ENCODE measurements around the gene CCDC102B.
"Not testable (repeated sequence)": the region's sequence is repeated elsewhere in the genome, so short reads cannot be mapped to it uniquely, and the experiment has no call there.

Gene CCDC102B

DNA sequence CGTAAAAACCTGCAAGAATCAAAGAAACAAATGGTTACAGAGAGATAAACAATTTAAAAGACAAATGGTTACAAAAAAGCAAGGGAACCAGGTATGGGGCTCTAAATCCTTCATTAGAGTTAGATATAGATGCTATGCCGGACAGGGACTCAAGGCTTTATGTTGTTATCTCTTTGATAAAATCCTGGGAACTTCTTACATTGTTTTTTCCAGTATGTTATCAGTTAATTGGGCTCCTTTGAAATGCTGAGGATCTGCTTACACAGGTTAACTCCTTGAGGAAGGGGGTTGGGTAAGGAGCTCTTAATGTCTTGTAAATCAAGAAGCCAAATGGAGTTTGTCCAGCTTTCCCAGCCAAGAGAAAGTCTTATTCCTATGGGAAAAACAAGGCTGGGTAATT, 146.0 kb downstream of the CCDC102B start:
- not testable (repeated sequence) for H3K4ac ChIP-seq (ENCODE audit: low read depth, low read length); H3K23ac ChIP-seq (ENCODE audit: low read length); H3K27ac ChIP-seq (ENCODE audit: low read depth, low read length); H3K9ac ChIP-seq (ENCODE audit: low read length); H2BK120ac ChIP-seq (ENCODE audit: insufficient read depth, low read length, poor library complexity); H4K91ac ChIP-seq (ENCODE audit: low read depth, low read length); H3K36me3 ChIP-seq (ENCODE audit: control insufficient read depth in 1 of 2, insufficient read depth in 2 of 2, low read length in 2 of 2); H3K18ac ChIP-seq (ENCODE audit: low read length); H2AK5ac ChIP-seq (ENCODE audit: low read length); H3K4me1 ChIP-seq (ENCODE audit: control insufficient read depth in 1 of 2, insufficient read depth in 2 of 2, low read length in 2 of 2); H3K79me1 ChIP-seq (ENCODE audit: low read length); H4K12ac ChIP-seq (ENCODE audit: low read depth, low read length); H3K4me3 ChIP-seq (ENCODE audit: low read depth, low read length); H3K27me3 ChIP-seq (ENCODE audit: insufficient read depth, low read length); H2BK5ac ChIP-seq (ENCODE audit: low read depth, low read length, poor library complexity); H3K79me2 ChIP-seq (ENCODE audit: control insufficient read depth, insufficient read depth, low read length, poor library complexity); H3K4me2 ChIP-seq (ENCODE audit: low read length); H2AFZ ChIP-seq (ENCODE audit: insufficient read depth, low read length, poor library complexity); H3K14ac ChIP-seq (ENCODE audit: low read length); H4K8ac ChIP-seq (ENCODE audit: low read depth, low read length); DNase-seq; H3K9me3 ChIP-seq (ENCODE audit: insufficient read depth, low read depth, low read length); H2BK12ac ChIP-seq (ENCODE audit: low read length)
- WGBS (ENCODE audit: extremely low coverage, insufficient coverage, insufficient read length): no CpG with 5 or more reads among the region's 2 CpGs

DNA sequence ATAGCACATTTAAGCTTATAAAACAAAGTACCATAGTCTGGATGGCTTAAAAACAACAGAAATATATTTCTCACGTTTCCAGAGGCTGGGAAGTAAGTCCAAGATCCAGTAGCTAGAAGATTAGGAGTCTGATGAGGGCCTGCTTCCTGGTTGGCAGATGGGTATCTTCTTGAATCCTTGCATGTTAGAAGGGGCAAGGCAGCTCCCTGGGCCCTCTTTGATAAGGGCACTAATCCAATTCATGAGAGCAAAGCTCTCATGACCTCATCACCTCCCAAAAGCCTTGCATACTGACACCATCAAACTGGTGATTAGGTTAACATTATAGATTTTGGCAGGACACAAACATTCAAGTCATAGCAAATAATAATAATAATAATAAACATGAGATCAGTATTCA, 146.4 kb downstream of the CCDC102B start:
- H3K9ac ChIP-seq (ENCODE audit: low read length): no peak overlapping the region
- WGBS (ENCODE audit: extremely low coverage, insufficient coverage, insufficient read length): no CpG with 5 or more reads among the region's 1 CpG
- H3K36me3 ChIP-seq (ENCODE audit: control insufficient read depth in 1 of 2, insufficient read depth in 2 of 2, low read length in 2 of 2): no peaks in the 10 kb centered on the region
- no peak overlapping the region for H4K12ac ChIP-seq (ENCODE audit: low read depth, low read length)
- no peak overlapping the region for H3K4me2 ChIP-seq (ENCODE audit: low read length)
- H2AK5ac ChIP-seq (ENCODE audit: low read length): no peak overlapping the region
- H4K8ac ChIP-seq (ENCODE audit: low read depth, low read length): no peak overlapping the region
- no peak overlapping the region for H2BK12ac ChIP-seq (ENCODE audit: low read length)
- H2BK120ac ChIP-seq (ENCODE audit: insufficient read depth, low read length, poor library complexity): no peak overlapping the region
- H3K23ac ChIP-seq (ENCODE audit: low read length): no peak overlapping the region
- H3K27ac ChIP-seq (ENCODE audit: low read depth, low read length): no peak overlapping the region
- H2BK5ac ChIP-seq (ENCODE audit: low read depth, low read length, poor library complexity): no peak overlapping the region
- peaks cover 0 to 3% of the 10 kb centered on the region in 2 experiments for H3K4me1 ChIP-seq (ENCODE audit: control insufficient read depth in 1 of 2, insufficient read depth in 2 of 2, low read length in 2 of 2)
- H3K4ac ChIP-seq (ENCODE audit: low read depth, low read length): no peak overlapping the region
- H3K4me3 ChIP-seq (ENCODE audit: low read depth, low read length): no peak overlapping the region
- H3K9me3 ChIP-seq (ENCODE audit: insufficient read depth, low read depth, low read length): no peaks in the 10 kb centered on the region
- no peaks in the 10 kb centered on the region for H3K79me2 ChIP-seq (ENCODE audit: control insufficient read depth, insufficient read depth, low read length, poor library complexity)
- H3K79me1 ChIP-seq (ENCODE audit: low read length): peaks cover 2% of the 10 kb centered on the region
- no peak overlapping the region for H3K14ac ChIP-seq (ENCODE audit: low read length)
- H3K27me3 ChIP-seq (ENCODE audit: insufficient read depth, low read length): no peaks in the 10 kb centered on the region
- DNase-seq: no peak
- no peak overlapping the region for H4K91ac ChIP-seq (ENCODE audit: low read depth, low read length)
- H2AFZ ChIP-seq (ENCODE audit: insufficient read depth, low read length, poor library complexity): no peak overlapping the region
- no peak overlapping the region for H3K18ac ChIP-seq (ENCODE audit: low read length)

DNA sequence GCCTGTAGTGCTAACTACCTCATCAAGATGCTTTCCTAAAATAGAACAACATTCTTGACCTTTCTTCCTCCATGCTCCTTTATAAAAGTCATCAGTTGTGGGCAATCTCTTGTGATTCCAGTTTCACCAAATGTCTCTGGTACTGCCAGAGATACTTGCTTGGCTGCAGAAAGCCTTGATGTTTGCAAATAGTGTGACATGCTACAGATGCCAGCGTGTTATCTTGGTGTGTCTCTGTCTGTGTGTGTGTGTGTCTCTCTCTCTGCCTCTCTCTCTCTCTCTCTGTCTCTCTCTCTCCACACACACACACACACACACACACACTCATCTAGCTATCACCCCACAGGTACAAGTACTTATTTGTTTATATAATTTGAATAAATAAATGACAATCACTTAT, 146.9 kb downstream of the CCDC102B start:
- Histone ChIP-seq H4K12ac (ENCODE audit: low read depth, low read length) (no peak overlapping the region), H2BK12ac (ENCODE audit: low read length) (no peak overlapping the region), H3K14ac (ENCODE audit: low read length) (no peak overlapping the region), H3K27me3 (ENCODE audit: insufficient read depth, low read length) (no peaks in the 10 kb centered on the region), H3K9ac (ENCODE audit: low read length) (no peak overlapping the region), H3K4ac (ENCODE audit: low read depth, low read length) (no peak overlapping the region), H4K8ac (ENCODE audit: low read depth, low read length) (no peak overlapping the region), H4K91ac (ENCODE audit: low read depth, low read length) (no peak overlapping the region), H3K4me3 (ENCODE audit: low read depth, low read length) (no peak overlapping the region), H3K18ac (ENCODE audit: low read length) (no peak overlapping the region), H2BK120ac (ENCODE audit: insufficient read depth, low read length, poor library complexity) (no peak overlapping the region), H3K4me1 (ENCODE audit: control insufficient read depth in 1 of 2, insufficient read depth in 2 of 2, low read length in 2 of 2) (peaks cover 0 to 3% of the 10 kb centered on the region in 2 experiments), H2AK5ac (ENCODE audit: low read length) (no peak overlapping the region), H3K36me3 (ENCODE audit: control insufficient read depth in 1 of 2, insufficient read depth in 2 of 2, low read length in 2 of 2) (no peaks in the 10 kb centered on the region), H3K79me1 (ENCODE audit: low read length) (peaks cover 2% of the 10 kb centered on the region), H3K27ac (ENCODE audit: low read depth, low read length) (no peak overlapping the region), H3K23ac (ENCODE audit: low read length) (no peak overlapping the region), H3K79me2 (ENCODE audit: control insufficient read depth, insufficient read depth, low read length, poor library complexity) (no peaks in the 10 kb centered on the region), H2AFZ (ENCODE audit: insufficient read depth, low read length, poor library complexity) (no peak overlapping the region), H3K4me2 (ENCODE audit: low read length) (no peak overlapping the region), H2BK5ac (ENCODE audit: low read depth, low read length, poor library complexity) (no peak overlapping the region), H3K9me3 (ENCODE audit: insufficient read depth, low read depth, low read length) (no peaks in the 10 kb centered on the region)
- no peak for DNase-seq
- WGBS (ENCODE audit: extremely low coverage, insufficient coverage, insufficient read length): no CpG with 5 or more reads among the region's 1 CpG

DNA sequence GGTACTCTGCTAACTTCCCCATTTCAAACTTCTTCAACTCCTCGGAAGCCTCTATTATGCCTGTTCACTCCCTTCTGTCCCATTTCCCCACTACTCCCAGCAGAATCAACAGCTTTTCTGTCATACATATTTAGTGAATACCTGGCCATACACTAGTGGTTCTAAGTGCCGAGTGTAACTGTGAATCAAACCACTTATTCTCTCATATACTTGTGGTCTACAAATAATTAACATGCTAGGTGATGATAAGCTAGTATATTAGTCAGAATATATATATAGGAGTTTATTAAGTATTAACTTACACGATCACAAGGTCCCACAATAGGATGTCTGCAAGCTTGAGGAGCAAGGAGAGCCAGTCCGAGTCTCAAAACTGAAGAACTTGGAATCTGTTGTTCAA, 150.7 kb downstream of the CCDC102B start:
- WGBS (ENCODE audit: extremely low coverage, insufficient coverage, insufficient read length): no CpG with 5 or more reads among the region's 4 CpGs
- no peak overlapping the region for H3K27ac ChIP-seq (ENCODE audit: low read depth, low read length)

More for the DNA sequence above, 150.7 kb downstream of the CCDC102B start:
- H3K4me1 ChIP-seq (ENCODE audit: control insufficient read depth in 1 of 2, insufficient read depth in 2 of 2, low read length in 2 of 2): no peaks in the 10 kb centered on the region
- H2BK120ac ChIP-seq (ENCODE audit: insufficient read depth, low read length, poor library complexity): no peak overlapping the region
- H3K79me2 ChIP-seq (ENCODE audit: control insufficient read depth, insufficient read depth, low read length, poor library complexity): no peaks in the 10 kb centered on the region
- peaks cover 2% of the 10 kb centered on the region for H3K79me1 ChIP-seq (ENCODE audit: low read length)
- no peak overlapping the region for H3K23ac ChIP-seq (ENCODE audit: low read length)
- H3K4ac ChIP-seq (ENCODE audit: low read depth, low read length): no peak overlapping the region
- no peak overlapping the region for H4K91ac ChIP-seq (ENCODE audit: low read depth, low read length)
- H3K18ac ChIP-seq (ENCODE audit: low read length): no peak overlapping the region
- H3K4me2 ChIP-seq (ENCODE audit: low read length): no peak overlapping the region
- H3K9ac ChIP-seq (ENCODE audit: low read length): no peak overlapping the region
- H2AFZ ChIP-seq (ENCODE audit: insufficient read depth, low read length, poor library complexity): no peak overlapping the region
- H2BK5ac ChIP-seq (ENCODE audit: low read depth, low read length, poor library complexity): no peak overlapping the region
- no peak overlapping the region for H2AK5ac ChIP-seq (ENCODE audit: low read length)
- H3K27me3 ChIP-seq (ENCODE audit: insufficient read depth, low read length): no peaks in the 10 kb centered on the region
- no peak overlapping the region for H3K14ac ChIP-seq (ENCODE audit: low read length)
- H4K12ac ChIP-seq (ENCODE audit: low read depth, low read length): no peak overlapping the region
- no peaks in the 10 kb centered on the region for H3K36me3 ChIP-seq (ENCODE audit: control insufficient read depth in 1 of 2, insufficient read depth in 2 of 2, low read length in 2 of 2)
- H2BK12ac ChIP-seq (ENCODE audit: low read length): no peak overlapping the region
- H4K8ac ChIP-seq (ENCODE audit: low read depth, low read length): no peak overlapping the region
- DNase-seq: no peak
- H3K9me3 ChIP-seq (ENCODE audit: insufficient read depth, low read depth, low read length): no peaks in the 10 kb centered on the region
- no peak overlapping the region for H3K4me3 ChIP-seq (ENCODE audit: low read depth, low read length)

Data from trophoblast cell (in vitro differentiated cells and primary cell).